GM19452 (cell line): ENCODE results near the gene DRC7.

Experiments used
- ATAC-seq: cut with Tn5 transposase; IDR thresholded peaks from one replicate; pipeline ENCODE4 v1.9.1; 2021; ENCODE audit not compliant: unreplicated experiment

Gene DRC7

GRCh38 chr16:57675741-57676551 is 18.7 kb upstream of the DRC7 start:
- no peak for ATAC-seq

DNA sequence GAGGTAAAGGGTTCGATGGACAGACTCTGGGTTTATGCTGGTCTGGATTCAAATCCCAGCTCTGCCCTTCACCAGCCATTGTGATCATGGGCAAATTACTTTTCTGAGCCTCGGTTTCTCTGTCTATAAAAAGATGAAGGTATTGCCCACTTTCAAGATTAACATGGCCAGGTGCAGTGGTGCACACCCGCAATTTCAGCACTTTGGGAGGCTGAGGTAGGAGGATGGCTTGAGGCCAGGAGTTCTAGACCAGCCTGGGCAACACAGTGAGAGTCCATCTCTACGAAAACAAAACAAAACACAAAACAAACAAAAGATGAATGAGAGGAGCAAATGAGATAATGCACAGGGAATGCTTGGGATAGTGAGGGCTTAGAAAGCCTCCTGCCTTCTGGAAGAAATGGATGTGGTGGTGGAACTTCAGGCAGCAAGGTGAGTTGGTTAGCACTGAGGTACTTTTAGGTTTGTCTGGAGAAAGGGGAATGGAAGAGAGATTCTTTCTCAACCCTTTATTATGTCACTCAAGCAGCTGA is 18.0 kb upstream of the DRC7 start:
- ATAC-seq, result no peak

GRCh38 chr16:57677622-57678369 is 16.8 kb upstream of the DRC7 start:
- no peak for ATAC-seq

DNA sequence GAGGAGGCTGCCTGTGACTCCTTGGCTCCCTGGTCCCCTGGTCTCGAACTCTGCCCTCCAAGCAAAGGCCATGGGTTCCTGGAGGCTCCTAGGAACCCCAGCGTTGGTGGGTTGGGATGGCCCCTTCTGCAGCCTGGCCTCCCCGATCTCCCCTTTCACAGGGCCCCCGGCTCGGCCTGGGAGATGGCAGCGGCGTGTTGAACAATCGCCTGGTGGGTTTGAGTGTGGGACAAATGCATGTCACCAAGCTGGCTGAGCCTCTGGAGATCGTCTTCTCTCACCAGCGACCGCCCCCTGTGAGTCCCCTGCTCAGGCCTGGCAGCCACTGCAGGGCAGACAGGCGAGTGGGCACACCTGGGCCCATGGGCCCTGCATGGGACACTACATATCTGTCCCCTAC is 15.6 kb upstream of the DRC7 start:
- ATAC-seq, result no peak

- no peak for ATAC-seq
Observed at GRCh38 chr16:57679767-57680482, 14.7 kb upstream of the DRC7 start.

DNA sequence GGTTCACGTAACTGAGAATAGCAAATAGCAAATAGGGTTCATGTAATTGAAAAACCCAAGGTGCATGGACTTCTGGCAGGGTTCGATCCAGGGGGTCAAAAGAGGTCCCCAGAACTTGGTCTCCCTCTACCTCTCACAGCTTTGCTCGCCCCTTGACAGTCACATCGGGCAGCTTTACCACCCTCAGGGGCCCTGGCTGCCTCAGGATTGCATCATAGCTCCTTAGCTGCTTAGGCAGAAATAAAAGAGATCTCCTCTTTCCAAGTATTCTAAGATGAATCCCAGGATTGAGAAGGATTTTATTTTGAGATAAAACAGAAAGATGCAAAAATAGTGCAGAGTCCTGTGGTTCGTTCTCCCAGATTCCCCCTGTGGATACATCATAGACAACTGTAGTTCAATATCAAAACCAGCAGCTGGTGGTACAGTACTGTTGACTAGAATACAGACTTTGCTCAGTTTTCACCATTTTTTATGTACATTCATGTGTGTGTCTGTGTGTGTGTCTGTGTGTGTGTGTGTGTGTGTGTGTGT is 13.7 kb upstream of the DRC7 start:
- no peak for ATAC-seq

DNA sequence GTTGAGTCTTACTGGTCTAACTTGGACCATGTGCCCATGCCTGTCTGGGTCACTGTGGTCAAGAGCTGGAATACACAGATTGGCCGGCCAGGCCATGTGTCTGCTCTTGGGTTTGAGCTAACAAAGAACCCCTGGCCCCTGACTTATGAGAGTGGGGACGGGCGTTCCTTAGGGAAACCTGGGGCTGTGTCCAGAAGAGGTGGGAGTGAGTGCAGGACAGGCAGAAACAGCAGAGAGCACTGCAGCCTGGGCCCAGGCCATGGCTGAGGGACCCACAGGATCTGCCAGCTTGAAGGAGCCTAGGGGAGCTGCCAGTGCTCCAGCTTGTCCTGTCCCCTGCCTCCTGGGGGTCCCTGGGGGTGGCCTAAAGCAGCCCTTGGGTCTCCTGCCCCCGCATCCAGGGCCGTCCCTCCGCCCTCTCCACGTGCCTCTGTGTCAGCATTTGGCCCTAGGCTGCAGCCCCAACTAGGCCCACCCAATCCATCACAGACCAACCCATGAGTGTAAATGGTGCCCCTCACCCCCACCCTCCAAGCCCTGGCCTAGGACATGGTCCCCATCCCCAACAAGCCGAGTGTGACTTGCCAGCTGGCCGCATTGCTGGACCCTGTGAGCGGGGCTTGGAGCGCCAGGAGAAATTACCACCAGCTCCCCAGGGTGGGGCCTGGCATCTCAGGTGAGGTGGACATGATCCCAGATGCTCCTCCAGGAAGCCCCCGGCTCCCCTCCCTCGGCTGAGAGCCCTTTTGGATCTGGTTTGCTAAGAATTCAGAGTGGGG is 12.5 kb upstream of the DRC7 start:
- no peak for ATAC-seq

GRCh38 chr16:57682809-57683635 is 11.6 kb upstream of the DRC7 start:
- no peak for ATAC-seq

DNA sequence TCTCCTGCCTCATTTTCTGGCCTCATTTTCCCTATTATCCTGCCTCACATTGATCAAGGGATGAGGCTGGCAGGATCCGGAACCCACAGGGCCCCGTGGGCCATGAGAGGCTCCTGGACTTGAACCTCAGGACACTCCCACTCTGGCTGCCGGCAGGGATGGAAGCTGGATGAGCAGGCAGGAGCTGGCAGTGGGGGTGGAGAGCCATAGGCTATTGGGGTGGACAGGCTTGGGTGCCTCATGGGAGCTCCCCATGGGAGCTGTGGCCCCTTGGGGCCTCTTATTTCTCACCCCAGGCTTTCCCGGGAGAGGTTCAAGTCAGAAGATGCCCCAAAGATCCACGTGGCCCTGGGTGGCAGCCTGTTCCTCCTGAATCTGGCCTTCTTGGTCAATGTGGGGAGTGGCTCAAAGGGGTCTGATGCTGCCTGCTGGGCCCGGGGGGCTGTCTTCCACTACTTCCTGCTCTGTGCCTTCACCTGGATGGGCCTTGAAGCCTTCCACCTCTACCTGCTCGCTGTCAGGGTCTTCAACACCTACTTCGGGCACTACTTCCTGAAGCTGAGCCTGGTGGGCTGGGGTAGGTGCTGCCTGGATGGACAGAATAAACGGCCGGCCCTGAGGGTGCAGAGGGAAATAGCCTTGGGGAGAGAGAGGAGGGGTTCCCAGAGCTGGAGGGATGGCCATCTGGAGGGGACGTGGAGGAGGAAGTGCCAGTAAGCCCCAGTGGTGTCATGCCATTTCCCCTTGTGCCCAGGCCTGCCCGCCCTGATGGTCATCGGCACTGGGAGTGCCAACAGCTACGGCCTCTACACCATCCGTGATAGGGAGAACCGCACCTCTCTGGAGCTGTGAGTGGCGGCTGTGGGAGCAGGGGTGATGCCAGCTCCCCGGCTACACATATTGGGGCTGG is 10.7 kb upstream of the DRC7 start:
- ATAC-seq, result no peak

DNA sequence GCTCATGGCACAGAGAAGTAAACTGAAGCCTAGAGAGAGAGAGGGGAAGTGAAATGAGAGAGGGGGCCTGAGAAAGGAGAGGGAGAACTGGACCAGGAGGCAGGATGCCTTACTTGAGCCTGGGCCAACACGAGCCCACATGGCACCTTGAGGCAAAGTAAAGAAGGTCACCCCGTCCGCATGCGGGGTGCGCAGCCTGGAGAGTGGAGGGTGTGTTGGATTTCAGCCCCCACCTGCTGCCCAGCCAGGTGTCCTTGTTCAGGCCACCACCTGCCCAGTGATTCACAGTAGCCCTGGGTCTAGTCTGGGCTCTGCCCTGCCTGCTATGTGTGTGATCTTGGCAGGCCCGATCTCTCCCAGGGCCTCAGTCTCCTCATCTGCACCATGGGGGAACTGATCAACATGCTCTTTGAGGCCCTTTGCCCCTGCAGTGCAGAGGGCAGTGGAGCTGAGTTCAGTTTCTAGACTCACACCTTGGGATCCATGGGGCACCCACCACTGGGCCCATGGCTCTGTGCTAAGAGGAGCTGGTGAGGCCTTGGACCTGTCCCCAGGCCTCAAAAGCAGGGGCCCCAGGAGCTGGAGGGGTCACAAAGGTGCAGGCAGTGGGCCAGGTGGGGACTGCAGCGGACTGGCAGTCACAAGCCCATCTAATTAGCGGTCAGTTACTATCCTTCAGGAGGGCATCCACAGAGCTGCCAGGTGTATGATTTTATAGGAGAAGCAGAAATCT is 9.8 kb upstream of the DRC7 start:
- no peak for ATAC-seq

DNA sequence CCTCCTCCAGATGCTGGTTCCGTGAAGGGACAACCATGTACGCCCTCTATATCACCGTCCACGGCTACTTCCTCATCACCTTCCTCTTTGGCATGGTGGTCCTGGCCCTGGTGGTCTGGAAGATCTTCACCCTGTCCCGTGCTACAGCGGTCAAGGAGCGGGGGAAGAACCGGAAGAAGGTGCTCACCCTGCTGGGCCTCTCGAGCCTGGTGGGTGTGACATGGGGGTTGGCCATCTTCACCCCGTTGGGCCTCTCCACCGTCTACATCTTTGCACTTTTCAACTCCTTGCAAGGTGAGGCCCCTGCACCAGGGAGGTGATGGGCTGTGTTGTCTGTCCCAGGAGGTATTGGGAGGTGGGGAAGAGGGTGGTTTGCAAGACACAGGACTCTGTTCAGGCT is 9.0 kb upstream of the DRC7 start:
- no peak for ATAC-seq

GRCh38 chr16:57686577-57686976 is 8.0 kb upstream of the DRC7 start:
- ATAC-seq, result no peak

DNA sequence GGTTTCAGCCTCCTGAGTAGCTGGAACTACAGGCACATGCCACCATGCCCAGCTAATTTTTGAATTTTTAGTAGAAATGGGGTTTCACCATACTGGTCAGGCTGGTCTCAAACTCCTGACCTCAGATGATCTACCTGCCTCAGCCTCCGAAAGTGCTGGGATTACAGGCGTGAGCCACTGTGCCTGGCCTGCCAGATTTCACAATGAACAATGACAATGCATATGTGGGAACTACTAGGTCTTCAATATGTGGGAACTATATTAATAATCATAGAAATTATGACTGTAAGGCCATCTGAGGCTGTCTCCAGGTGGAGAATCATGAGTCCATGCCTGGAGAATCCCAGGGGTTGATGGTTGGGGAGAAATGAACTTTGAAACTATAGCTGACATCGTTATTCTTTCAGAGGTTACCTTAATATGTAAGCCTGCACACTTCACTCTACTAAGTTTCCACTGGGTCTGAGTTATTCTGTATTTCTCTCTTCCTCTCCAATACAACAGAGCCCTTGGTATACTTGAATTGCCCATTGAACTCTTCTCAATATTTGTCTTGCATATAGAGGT is 7.2 kb upstream of the DRC7 start:
- ATAC-seq, result no peak

GRCh38 chr16:57688487-57688986 is 6.1 kb upstream of the DRC7 start:
- no peak for ATAC-seq

- ATAC-seq, result no peak
Observed at GRCh38 chr16:57688987-57689761, 5.4 kb upstream of the DRC7 start.

DNA sequence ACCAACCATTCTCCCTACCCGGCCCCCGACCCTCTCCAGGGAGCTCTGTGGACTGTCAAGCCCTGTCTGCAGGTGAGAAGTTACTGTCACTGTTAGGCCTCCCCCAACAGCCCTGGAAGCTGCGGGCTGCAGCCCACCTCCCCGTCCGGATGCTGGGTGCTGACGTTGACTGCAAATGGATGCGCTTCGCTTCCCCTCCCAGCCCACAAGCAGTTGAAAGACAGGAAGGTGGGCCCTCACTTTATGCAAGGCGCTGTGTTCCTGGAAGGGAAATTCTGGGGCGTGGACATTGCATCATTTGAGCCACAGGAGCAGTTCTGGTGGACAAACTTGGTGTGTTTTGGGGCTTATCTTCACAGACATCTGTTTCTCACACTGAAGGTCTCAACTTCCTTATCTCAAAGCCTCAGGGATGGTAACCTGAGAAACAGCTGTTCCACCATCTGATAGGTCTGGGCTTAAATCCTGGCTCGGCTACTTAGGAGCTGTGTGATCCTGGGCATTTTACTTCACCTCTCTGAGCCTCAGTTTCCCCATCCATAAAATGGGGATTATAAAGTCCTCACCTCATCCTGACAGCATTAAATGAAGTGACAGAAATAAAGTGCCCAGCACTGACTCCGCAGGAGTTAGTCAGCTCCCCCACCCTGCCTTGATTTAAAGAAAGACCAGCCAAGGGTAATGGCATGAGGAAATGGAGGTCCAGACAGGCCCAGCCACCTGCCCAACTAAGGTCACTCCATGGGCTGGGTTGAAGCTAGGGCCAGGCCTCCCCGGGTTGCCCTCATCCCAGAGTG is 4.6 kb upstream of the DRC7 start:
- ATAC-seq, result peak; percentile 74
